DMS 273 (cell line): ENCODE measurements around the gene ZNF425.
"Not testable (repeated sequence)": the region's sequence is repeated elsewhere in the genome, so short reads cannot be mapped to it uniquely, and the experiment has no call there.

ENCODE experiments used
- DNase-seq: peaks from one replicate; lab custom pipeline; 2025; ENCODE audit not compliant: unreplicated experiment; lab: John Stamatoyannopoulos, UW

Gene ZNF425

GRCh38 chr7:149125863-149126661 is at the start of gene ZNF425:
Gene ZNF425, minus strand, starts transcription at chr7:149126324. Its CDS starts 111 bp downstream, at chr7:149126213.
- peak; percentile 100 for DNase-seq

- DNase-seq, result no peak
Measured at GRCh38 chr7:149175150-149175549, 49.0 kb upstream of the ZNF425 start.

- no peak for DNase-seq
Measured at GRCh38 chr7:149172534-149172920, 46.4 kb upstream of the ZNF425 start.

DNA sequence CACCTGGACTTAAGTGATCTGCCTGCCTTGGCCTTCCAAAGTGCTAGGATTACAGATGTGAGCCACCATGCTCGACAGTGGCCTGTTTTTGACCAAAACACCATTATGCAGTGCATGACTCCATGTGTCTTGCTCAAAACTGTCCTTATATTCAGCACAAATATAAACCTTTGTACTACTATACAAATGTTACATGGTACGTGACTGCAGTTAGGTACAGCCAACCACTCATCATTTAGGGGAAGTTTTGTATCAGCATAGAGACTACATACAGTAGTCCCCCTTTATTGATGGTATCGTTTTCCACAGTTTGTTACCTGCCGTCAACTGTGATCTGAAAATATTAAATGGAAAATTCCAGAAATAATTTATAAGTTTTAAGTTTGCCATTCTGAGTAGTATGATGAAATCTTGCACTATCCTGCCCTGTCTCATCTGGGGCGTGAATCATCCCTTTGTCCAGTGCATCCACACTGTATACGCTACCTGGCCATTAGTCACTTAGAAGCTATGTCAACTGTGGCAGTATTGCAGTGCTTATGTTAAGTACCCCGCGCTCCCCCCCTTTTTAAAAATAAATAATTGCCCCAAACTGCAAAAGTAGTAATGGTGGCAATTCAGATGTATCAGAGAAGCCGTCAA is 45.9 kb upstream of the ZNF425 start:
- no peak for DNase-seq

GRCh38 chr7:149166630-149167352 is 40.7 kb upstream of the ZNF425 start:
- no peak for DNase-seq

GRCh38 chr7:149166142-149166541 is 40.0 kb upstream of the ZNF425 start:
- no peak for DNase-seq

DNA sequence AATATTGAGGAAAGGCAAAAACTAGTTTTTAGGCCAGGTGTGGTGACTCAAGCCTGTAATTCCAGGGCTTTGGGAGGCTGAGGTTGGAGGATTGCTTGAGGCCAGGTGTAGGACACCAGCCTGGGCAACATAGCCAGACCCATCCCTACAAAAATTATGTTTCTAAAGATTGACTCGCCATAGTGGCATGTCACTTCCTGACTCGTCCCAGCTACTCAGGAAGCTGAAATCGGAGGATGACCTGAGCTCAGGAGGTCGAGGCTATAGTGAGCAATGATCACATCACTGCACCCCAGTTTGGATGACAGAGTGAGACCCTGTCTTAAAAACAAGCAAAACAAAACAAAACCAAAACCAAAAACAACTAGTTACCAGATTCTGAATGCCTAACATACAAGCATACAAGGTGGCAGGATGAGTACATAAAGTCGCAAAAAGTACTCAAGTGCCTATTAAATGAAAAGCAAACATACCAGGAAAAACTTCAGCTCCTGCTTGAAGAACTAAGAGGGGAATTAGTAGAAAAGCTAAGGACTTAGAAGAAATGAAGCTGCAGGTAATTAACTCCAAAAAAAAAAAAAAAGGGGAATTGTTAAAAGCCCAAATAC is 35.2 kb upstream of the ZNF425 start:
- DNase-seq, result no peak

- no peak for DNase-seq
Measured at GRCh38 chr7:149156898-149157297, 30.8 kb upstream of the ZNF425 start.

GRCh38 chr7:149154056-149154455 is 27.9 kb upstream of the ZNF425 start:
- DNase-seq, result no peak

- no peak for DNase-seq
Measured at GRCh38 chr7:149153346-149153745, 27.2 kb upstream of the ZNF425 start.

DNA sequence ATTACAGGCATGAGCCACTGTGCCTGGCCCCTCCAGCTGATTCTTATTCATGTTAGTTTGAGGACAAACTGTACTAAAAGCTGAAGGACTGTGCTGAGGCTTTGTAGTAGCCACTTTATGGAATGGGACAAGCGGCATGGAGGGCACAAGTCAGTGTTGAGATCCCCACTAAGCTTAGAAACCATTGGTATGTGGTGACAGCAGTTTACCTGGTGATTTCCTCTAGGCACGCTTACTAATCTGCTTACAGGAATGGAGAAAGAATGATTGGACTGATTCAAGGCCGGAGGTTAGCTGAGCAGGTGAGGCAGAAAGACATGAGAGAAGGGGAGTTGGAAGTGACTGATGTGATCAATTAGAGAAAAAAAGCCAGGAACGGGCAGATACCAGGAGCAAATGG is 24.9 kb upstream of the ZNF425 start:
- no peak for DNase-seq

DNA sequence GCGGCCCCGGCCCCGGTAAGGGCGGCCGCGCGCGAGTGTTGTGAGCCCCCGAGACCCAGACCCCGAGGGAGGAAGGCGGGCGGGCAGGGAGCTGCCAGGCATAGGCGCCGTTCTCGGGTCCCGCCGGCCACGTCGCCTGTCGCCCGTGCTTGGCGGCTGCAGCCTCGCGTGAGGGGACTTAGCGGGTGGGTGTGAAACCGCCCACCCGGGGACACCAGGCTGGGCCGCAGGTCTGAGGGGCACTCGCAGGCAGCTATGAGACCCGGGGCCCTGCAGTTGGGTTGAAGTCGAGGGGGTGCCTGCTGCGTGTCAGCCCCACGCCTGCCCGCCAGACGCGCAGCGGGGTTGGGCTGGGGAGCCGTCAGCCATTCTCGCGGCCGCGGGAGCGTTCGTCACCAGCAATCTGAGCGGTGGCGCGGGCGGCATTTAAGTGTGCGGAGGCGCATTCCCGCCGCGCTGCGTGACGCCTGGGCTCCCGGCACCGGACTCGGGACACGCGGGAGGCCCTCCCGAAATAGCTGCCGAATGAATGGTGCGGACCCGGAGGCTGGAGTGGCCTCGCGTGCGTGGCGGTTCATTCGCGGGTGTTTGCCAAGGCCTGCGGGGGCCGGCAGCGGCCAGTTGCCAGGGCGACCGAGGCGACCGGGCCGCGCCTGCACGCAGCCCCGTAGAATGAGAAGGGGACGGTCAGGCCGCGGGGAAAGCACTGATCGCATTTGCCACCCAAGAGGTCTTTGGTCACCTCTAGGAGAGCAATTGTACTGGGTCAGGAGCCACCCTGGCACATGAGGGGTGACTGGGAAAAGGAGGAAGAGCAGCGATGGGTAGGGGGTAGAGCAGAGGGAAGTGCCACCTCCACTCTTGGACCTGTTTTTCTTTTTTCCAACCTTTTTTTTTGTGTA is 21.9 kb upstream of the ZNF425 start:
- peak; percentile 93 for DNase-seq

- peak; percentile 99 for DNase-seq
Measured at GRCh38 chr7:149147072-149147751, 21.1 kb upstream of the ZNF425 start, which contains the start of gene ZNF398. Gene ZNF398, plus strand, starts transcription at chr7:149147453. Its CDS starts 290 bp downstream, at chr7:149147743.

- DNase-seq, result no peak
Measured at GRCh38 chr7:149145031-149145845, 19.1 kb upstream of the ZNF425 start.

GRCh38 chr7:149144436-149144922 is 18.4 kb upstream of the ZNF425 start:
- not testable (repeated sequence) for DNase-seq

- DNase-seq, result no peak
Measured at GRCh38 chr7:149141893-149142292, 15.8 kb upstream of the ZNF425 start.

DNA sequence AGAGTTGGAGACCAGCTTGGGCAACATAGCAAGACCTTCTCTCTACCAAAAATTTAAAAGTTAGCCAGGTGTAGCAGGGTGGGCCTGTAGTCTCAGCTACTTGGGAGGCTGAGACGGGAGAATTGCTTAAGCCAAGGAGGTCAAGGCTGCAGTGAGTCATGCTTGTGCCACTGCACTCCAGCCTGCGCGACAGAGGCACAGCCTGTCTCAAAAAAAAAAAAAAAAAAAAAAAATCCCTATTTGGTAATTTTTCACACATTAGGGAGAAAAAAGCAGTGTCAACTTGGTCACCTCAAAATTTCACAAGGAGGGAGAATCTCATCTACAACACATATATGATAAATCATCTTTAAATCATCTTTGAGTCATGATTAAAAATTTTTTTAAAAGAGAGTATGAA is 14.7 kb upstream of the ZNF425 start:
- no peak for DNase-seq

GRCh38 chr7:149136118-149136517 is 10.0 kb upstream of the ZNF425 start:
- no peak for DNase-seq
